NCI-H526 treated with DMSO at 0.1 percent for 48 hours (cell line): ENCODE data around the gene SLC32A1.

ENCODE experiments used
- DNase-seq: peaks from one replicate; lab custom pipeline; 2025; lab: John Stamatoyannopoulos, UW

The SLC32A1 gene

GRCh38 chr20:38752029-38752428, 27.7 kb downstream of the SLC32A1 start:
- no peak for DNase-seq

- no peak for DNase-seq
Measured at GRCh38 chr20:38754924-38755323, 30.6 kb downstream of the SLC32A1 start.

- DNase-seq, result no peak
Measured at GRCh38 chr20:38755324-38755910, 31.1 kb downstream of the SLC32A1 start.

- DNase-seq, result no peak
Measured at GRCh38 chr20:38757145-38757775, 33.0 kb downstream of the SLC32A1 start.

- DNase-seq, result no peak
Measured at GRCh38 chr20:38759106-38759505, 34.8 kb downstream of the SLC32A1 start.

GRCh38 chr20:38760978-38761377, 36.7 kb downstream of the SLC32A1 start:
- no peak for DNase-seq

- DNase-seq, result no peak
Measured at GRCh38 chr20:38762174-38762573, 37.9 kb downstream of the SLC32A1 start.

GRCh38 chr20:38763616-38764015, 39.3 kb downstream of the SLC32A1 start:
- DNase-seq, result no peak

GRCh38 chr20:38764567-38765318, 40.5 kb downstream of the SLC32A1 start:
- DNase-seq, result no peak

GRCh38 chr20:38766071-38766470, 41.8 kb downstream of the SLC32A1 start:
- DNase-seq, result no peak

- DNase-seq, result no peak
Measured at GRCh38 chr20:38769376-38770295, 45.4 kb downstream of the SLC32A1 start.

- DNase-seq, result no peak
Measured at GRCh38 chr20:38770546-38770945, 46.3 kb downstream of the SLC32A1 start.

GRCh38 chr20:38770970-38771369, 46.7 kb downstream of the SLC32A1 start:
- no peak for DNase-seq

GRCh38 chr20:38771621-38772020, 47.3 kb downstream of the SLC32A1 start:
- DNase-seq, result no peak

- DNase-seq, result peak; percentile 23
Measured at GRCh38 chr20:38774167-38774566, 49.9 kb downstream of the SLC32A1 start.

- DNase-seq, result no peak
Measured at GRCh38 chr20:38776363-38776762, 52.1 kb downstream of the SLC32A1 start.
